Measurements from ENCODE around the gene SAMD14. TPM values are rescaled to one million over a fixed set of nuclear protein-coding genes. Genes with fewer than 3 reads are reported as not detected.

SAMD14 gene
- total RNA-seq, 1 donor from 2014 or later: 0.26 TPM

- TF ChIP-seq CTCF (IDR thresholded peaks at IDR 0.05; ENCODE audit: insufficient read depth, low read length, severe bottlenecking): peak; percentile 93
- Histone ChIP-seq H3K4me3 (ENCODE audit: low read depth, low read length) (no peak overlapping the region), H3K36me3 (ENCODE audit: control insufficient read depth, insufficient read depth, low read length) (no peaks in the 10 kb centered on the region), H3K27me3 (ENCODE audit: control insufficient read depth, insufficient read depth, low read length) (peaks cover 5% of the 10 kb centered on the region)
- no peak for FAIRE-seq
- DNase-seq (ENCODE audit: low read depth): peak; percentile 69
These were observed 15.1 kb downstream of the SAMD14 start for GRCh38 chr17:50114849-50115357.

GRCh38 chr17:50114401-50114800 is 15.6 kb downstream of the SAMD14 start:
- Histone ChIP-seq H3K36me3 (ENCODE audit: control insufficient read depth, insufficient read depth, low read length) (no peaks in the 10 kb centered on the region), H3K4me3 (ENCODE audit: low read depth, low read length) (no peak overlapping the region), H3K27me3 (ENCODE audit: control insufficient read depth, insufficient read depth, low read length) (peaks cover 5% of the 10 kb centered on the region)
- FAIRE-seq: no peak
- no peak for TF ChIP-seq CTCF (IDR thresholded peaks at IDR 0.05; ENCODE audit: insufficient read depth, low read length, severe bottlenecking)
- DNase-seq (ENCODE audit: low read depth): no peak

GRCh38 chr17:50113624-50114320 is 16.2 kb downstream of the SAMD14 start:
- no peak for TF ChIP-seq CTCF (IDR thresholded peaks at IDR 0.05; ENCODE audit: insufficient read depth, low read length, severe bottlenecking)
- H3K27me3 ChIP-seq (ENCODE audit: control insufficient read depth, insufficient read depth, low read length): no peaks in the 10 kb centered on the region
- no peak for FAIRE-seq

GRCh38 chr17:50112694-50113093 is 17.3 kb downstream of the SAMD14 start:
- FAIRE-seq (no peak), DNase-seq (ENCODE audit: low read depth) (no peak)
- Histone ChIP-seq H3K36me3 (ENCODE audit: control insufficient read depth, insufficient read depth, low read length) (peaks cover 1% of the 10 kb centered on the region), H3K4me3 (ENCODE audit: low read depth, low read length) (no peak overlapping the region), H3K27me3 (ENCODE audit: control insufficient read depth, insufficient read depth, low read length) (no peaks in the 10 kb centered on the region)
- no peak for TF ChIP-seq CTCF (IDR thresholded peaks at IDR 0.05; ENCODE audit: insufficient read depth, low read length, severe bottlenecking)

More at GRCh38 chr17:50113624-50114320, 16.2 kb downstream of the SAMD14 start:
- DNase-seq (ENCODE audit: low read depth): no peak
- H3K36me3 ChIP-seq (ENCODE audit: control insufficient read depth, insufficient read depth, low read length): peaks cover 1% of the 10 kb centered on the region
- H3K4me3 ChIP-seq (ENCODE audit: low read depth, low read length): no peak overlapping the region

GRCh38 chr17:50111673-50112655 is 18.0 kb downstream of the SAMD14 start:
- H3K27me3 ChIP-seq (ENCODE audit: control insufficient read depth, insufficient read depth, low read length): no peaks in the 10 kb centered on the region
- no peak for FAIRE-seq

More at GRCh38 chr17:50111673-50112655, 18.0 kb downstream of the SAMD14 start:
- no peak for TF ChIP-seq CTCF (IDR thresholded peaks at IDR 0.05; ENCODE audit: insufficient read depth, low read length, severe bottlenecking)
- H3K4me3 ChIP-seq (ENCODE audit: low read depth, low read length): no peak overlapping the region
- no peak for DNase-seq (ENCODE audit: low read depth)
- peaks cover 1% of the 10 kb centered on the region for H3K36me3 ChIP-seq (ENCODE audit: control insufficient read depth, insufficient read depth, low read length)
